HG03442 (cell line): ENCODE measurements around the gene AMFR.

Experiments
- ATAC-seq: cut with Tn5 transposase; IDR thresholded peaks from one replicate; pipeline ENCODE4 v1.9.1; 2021; ENCODE audit warnings: mild to moderate bottlenecking, moderate library complexity; ENCODE audit not compliant: unreplicated experiment

AMFR gene

GRCh38 chr16:56336071-56336688 is 89.2 kb downstream of the AMFR start:
- no peak for ATAC-seq

DNA sequence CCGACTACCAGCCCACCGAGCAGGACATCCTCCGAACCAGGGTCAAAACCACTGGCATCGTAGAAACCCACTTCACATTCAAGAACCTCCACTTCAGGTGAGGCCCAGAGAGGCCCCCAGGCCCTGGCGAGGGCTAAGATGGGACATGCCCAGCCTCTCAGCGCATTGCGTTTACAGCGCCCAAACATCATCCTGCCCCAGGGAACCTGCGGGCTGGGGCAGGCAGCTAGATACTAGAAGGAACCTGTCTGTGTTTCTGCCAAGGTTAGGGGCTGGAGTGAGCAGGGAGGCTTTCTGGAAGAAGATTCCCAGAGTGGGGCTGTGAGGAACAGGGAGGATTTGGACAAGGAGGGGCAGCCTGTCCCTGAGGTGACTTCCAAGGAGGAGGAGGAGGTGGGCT is 90.6 kb downstream of the AMFR start:
- no peak for ATAC-seq

- ATAC-seq: no peak
Observed at GRCh38 chr16:56332464-56333079, 92.8 kb downstream of the AMFR start.

GRCh38 chr16:56331915-56332314 is 93.4 kb downstream of the AMFR start:
- ATAC-seq: no peak

DNA sequence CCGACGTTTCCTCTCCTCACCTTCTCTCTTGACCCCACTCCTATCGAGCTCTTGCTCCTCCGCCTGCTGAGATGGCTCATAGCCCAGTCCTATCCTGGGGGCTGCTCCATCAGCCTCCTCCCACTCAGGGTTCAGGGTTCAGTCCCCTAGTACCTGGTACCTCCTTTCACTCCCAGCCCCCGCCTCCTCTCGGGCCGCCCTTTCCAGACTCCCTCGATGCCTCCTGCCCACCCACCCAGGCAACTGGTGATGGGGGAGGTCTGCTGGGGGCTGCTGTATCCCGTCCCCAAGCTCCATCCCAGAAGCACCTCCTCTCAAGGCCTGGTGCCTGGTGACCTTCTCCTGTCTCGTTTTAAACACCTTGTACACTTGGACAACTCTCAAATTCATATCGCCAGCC is 93.9 kb downstream of the AMFR start:
- no peak for ATAC-seq

DNA sequence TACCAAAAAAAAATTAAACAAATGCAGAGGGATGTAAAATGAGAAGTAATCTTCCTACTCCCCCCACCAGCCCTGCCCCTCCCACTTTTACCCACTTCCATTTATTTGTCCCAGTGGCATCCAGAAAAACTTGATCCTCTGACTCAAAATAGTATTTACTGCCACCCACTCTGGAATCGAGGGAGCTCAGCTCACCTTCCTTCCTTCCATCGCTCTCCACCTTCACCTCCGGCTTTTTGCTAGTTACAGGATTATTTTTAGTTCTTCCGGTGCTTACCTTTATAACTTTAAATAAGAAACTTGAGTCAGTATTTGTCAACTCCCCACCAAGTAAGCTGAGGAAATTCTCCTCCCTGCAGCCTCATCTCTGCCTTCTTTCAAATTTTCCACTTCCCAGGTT is 94.9 kb downstream of the AMFR start:
- ATAC-seq: no peak

- ATAC-seq: no peak
Observed at GRCh38 chr16:56329887-56330286, 95.5 kb downstream of the AMFR start.

DNA sequence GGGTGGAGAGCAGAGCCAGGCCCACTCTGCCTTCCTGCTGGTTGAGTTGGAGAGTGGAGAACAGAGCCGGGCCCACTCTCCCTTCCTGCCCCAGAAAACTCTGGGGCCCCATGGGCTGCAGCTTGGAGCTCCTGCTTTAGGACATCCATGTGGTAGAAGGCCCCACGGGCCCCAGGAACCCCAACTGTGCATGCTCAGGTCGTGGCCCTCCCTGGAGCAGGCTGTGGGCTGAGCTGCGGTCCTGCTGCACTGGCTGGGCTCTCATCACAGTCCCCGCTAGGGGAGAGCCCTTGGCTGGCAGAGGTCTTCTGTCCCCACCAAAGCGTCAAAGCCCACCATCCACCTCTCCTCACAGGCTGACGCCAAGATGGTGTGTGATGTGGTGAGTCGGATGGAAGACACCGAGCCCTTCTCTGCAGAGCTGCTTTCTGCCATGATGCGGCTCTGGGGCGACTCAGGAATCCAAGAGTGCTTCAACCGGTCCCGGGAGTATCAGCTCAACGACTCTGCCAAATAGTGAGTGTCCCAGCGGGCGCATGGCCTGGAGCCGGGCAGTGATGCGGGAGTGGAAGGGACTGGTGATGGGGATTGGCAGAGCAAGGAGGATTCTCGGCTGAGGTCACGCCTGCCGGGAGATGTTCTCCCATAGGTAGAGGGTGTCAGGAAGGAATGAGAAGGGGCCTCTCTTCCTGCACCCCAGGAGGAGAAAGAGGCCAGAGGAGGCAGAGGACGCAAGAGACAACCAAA is 96.9 kb downstream of the AMFR start:
- ATAC-seq: no peak

GRCh38 chr16:56327929-56328258 is 97.5 kb downstream of the AMFR start:
- ATAC-seq: no peak

DNA sequence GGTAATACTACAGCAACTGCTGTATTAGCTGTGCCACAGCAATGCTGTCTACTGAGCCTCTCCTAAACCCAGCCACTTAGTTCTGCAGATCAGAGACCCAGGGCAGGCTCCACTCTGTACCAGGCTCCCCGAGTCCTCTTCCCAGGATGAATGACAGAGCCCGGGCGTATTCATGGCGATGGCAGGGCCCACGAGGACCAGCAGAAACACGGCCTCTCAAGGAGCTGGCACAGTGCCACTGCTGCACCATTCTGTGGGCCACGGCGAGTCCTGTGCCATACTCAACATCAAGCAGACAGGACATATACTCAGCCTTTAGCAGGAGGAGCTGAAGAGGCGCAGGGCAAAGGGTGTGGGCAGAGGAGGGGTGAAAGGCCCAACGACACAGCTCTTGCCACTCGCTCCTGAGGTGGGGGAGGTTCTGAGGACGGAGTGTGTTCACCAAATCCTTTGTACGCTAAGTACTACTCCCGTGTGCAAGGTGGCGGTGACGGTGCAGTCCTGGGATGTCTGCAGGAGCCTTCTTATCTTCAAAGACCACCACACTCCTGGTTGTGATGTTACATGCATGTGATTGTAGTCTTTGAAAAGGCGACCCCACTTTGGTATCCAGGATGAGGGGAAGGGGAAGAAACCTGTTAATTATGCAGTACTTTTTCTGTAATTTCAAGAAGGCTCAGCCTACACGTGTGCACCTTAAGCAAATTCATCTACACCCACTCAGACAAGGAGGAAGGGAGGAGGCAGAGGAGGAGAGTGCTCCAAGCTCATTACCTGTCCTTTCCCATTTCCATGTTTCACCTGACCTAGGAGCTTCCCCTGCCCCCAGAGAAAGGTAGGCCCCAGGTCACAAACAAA is 98.0 kb downstream of the AMFR start:
- ATAC-seq: no peak

DNA sequence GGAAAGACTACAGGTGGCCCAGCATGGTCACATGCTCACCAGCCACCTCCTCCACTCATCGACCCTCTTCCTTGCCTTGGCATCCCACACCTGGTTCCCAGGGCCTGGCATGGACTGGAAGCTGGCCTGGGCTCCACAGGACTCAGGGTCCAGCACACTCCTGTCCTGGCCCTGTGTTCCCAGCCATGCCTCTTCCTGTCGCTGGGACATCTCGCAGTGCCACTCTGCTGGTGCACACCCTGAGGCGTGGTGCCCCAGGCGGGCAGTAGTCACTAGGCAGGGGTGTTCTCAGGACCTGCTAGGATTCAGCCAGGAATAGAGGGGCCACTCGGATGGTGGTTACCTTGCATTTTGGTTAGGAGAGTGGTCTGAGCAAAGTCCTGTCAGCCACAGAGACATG is 99.4 kb downstream of the AMFR start:
- ATAC-seq: no peak

- no peak for ATAC-seq
Observed at GRCh38 chr16:56324406-56324805, 100.9 kb downstream of the AMFR start.

DNA sequence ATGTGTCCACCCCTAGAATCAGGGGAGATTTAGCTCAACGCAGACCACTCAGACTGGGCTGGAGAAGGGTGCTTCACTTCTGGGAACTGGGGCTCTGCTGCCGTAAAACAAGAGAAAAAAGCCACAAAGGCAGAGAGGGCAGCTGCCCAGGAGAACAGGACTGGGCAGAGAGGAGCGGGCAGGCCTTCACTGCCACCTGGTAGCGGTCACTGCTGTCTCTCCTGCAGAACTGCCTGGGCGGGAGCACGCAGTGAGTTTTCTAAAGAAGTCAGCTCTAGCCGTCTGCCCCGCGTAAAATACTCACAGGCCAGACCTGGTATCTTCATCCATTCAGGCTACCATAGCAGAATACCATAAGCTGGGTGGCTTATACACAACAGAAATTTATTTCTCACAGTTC is 103.8 kb downstream of the AMFR start:
- ATAC-seq: no peak

DNA sequence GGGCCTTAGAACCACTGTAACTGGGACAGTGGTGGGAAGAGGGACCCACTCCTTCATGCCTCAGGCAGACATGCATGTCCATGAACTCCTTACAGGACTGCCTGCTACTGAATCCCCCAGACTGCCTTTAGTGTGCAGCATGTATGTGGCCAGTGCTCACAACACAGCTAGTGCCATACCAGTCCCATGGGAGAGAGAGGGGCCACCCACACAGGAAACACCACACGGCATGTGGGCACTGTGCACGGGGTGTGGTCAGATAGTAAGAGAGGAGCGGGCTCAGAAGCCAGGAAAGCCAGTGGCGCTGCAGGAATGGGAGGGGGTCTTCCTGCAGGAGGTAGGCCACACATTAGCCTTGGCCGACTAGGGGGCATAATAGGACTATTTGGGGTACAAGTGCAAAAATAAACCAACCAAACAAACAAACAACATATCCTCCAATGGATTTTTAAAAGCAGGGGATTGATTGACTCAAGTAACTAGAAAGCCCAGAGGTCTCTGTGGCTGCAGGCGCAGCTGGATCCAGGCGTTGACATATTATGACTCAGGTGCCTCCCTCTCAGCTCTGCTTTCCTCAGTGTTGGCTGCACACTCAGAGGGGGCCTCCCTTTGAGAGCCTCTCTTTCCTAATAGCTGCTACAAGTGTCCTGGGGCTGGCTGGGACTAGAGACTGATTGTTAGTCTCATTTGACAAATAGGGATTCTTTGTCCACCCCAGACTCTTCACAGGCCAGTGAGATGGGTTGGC is 104.4 kb downstream of the AMFR start:
- no peak for ATAC-seq

DNA sequence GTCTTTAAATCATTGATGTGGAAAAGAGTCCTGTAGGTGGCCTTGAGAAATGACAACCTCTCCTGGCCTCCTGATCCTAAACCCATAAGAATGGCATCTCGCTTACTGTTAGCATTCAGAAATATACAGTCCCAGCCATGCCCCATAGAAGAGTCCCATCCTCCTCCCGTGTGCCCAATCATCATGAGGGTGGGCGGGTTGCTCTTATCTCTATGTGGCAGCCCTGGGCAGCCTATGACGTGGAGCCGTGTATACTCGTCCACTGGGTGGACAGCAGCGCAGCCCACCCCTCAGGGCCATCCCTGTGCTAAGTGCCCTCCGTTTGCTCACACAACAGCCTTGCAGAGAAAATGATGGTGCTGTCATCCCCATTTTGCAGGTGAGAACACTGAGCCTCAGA is 105.3 kb downstream of the AMFR start:
- ATAC-seq: no peak

DNA sequence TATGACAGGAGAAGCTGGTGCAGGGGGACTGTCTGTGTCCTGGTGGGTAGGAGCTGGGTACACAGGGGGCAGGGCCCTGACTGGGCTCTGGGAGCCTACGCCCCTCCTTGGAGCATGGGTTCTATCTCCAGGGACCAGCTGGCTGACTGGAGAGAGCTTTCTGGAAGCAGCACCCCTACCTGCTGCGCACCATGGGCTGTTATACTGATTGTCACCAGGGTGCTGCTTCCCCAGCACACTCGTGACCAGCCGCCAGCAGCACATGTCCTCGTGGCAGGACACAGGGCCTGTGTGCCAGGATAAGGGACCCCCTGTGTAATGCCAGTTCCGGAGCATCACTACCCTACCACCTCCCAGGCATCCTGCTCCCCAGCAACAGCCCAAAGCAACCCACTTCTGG is 106.0 kb downstream of the AMFR start:
- no peak for ATAC-seq

DNA sequence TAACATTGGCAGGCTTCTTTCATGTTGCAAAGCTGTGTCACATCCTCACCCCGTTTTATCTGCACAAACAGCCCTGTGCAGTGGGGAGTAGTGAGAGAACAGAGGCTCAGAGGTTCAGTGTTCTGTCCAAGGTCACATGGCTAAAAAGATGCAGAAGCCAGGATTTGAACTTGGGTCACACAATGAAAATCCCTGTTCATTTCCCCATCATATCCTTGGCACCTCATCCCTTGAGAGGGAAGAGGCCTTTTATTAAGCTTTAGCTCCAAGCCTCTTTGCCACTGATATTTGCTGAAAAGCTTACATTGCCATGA is 106.6 kb downstream of the AMFR start:
- ATAC-seq: no peak

GRCh38 chr16:56317998-56318826 is 107.1 kb downstream of the AMFR start:
- peak; percentile 93 for ATAC-seq

GRCh38 chr16:56316545-56316944 is 108.8 kb downstream of the AMFR start:
- no peak for ATAC-seq

GRCh38 chr16:56315955-56316354 is 109.4 kb downstream of the AMFR start:
- ATAC-seq: no peak
